Stimulated activated CD4-positive, alpha-beta T cell treated with anti-CD3 and anti-CD28 coated beads, Interleukin-1b, Interleukin-23, amount 100 ng/mL, for 48 hours (primary cell): ENCODE measurements around the gene LRRC53.

Experiments used
- DNase-seq: peaks from one replicate; pipeline ENCODE4 v3.0.0-alpha.2; 2020

Gene LRRC53, protein sequence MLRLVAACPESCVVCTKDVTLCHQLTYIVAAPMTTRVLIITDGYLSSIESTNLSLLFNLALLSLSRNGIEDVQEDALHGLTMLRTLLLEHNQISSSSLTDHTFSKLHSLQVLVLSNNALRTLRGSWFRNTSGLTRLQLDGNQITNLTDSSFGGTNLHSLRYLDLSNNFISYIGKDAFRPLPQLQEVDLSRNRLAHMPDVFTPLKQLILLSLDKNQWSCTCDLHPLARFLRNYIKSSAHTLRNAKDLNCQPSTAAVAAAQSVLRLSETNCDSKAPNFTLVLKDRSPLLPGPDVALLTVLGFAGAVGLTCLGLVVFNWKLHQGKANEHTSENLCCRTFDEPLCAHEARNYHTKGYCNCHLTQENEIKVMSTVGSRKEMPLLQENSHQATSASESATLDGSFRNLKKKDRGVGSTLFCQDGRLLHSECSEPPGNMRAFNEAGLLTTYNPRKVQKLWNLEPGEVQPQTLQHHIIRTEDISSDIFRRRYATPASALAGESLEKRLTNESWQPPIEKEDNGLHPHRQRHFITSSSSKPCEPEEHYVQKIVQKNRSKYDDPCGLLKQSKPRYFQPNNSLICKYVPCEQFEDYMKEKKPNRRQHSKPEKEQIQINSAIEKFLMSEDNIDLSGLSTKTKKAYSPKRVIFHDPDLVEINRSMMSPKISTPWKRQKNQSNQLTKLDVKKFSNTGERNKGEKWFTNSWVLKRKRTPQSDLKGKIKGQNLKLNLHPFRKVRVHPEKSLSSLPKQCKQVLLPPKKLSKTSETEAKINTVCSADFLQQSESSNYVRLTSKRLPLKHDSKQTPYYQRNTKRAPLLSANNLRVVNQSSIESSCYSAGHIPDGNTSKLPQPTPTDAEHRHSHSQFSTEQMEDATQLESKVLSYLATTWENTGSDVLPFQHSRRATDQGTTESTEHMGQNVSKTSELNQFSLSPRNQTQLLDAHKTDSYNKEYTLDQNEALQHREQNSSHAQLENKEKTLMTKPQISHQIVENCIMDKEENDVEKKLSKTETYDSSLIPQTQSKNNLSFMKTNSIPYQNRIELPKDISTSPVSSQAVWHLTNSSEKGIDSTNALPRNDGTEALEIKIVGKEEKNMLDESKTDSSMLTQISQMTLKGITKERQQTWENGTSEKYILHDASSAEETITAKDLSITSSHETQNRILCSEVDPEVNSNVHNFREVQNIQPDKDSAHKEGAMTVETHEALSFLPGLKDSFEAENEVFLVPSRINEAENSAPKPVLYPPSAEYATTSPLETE

DNA sequence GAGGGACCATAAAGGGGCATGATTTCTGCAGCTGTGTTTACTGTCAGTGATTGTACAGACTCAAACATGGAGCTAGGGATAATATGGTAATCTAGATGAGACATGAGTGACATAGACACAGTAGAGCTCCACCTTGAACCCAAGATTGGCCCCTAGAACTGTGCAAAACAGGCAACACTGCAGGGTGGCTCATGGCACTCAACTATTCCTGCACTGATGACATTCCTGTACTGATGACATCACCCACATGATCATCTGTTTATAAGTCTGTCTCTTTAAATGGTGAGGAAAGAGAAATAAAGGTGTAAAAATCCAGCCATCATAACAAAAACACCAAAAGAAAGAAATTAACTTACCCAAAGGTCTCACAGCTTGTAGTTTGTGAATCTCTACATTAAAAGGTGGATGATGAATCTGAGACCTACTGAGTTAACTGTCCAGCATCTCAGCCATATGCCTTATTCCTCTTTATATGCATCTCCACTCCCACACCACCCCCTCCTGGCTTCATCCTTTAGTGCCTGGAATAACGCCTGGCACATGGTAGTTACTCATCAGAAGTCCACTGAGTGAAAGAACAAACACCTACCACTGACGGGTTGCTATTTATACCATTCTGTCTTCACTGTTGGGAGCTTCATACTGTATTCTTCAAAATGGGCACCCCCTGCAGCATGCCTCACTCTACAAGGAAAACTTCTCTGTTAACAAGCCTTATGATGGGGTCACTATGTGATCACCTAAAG is at the start of gene LRRC53:
TSS of gene LRRC53 (minus strand) at position 442 of the 746 bp plus-strand sequence. CDS start 29,262 bp downstream, outside the sequence.
- no peak for DNase-seq

GRCh38 chr1:74549932-74550331 is 37.5 kb upstream of the LRRC53 start:
- DNase-seq = no peak

GRCh38 chr1:74548961-74549750 is 36.7 kb upstream of the LRRC53 start:
- no peak for DNase-seq

- DNase-seq = no peak
Measured at GRCh38 chr1:74545821-74546220, 33.4 kb upstream of the LRRC53 start.

DNA sequence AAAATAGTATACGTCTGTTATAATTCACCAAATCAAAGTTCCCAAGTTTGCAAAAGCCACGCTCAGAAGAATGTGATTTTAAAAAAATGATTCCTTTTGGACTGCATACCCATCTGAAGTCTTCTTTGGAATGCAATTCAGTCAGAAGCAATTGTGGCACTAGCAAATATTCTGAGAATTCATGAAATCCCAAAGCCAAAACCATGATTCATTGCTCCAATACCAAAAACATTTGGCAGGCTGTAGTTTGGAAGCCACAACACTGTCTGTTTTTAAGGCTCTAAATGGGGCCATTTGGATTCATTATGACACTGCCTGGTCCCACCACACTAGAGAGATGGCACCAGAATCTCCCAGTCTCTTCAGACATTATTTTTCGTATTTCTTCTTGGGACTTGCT is 21.8 kb upstream of the LRRC53 start:
- no peak for DNase-seq

DNA sequence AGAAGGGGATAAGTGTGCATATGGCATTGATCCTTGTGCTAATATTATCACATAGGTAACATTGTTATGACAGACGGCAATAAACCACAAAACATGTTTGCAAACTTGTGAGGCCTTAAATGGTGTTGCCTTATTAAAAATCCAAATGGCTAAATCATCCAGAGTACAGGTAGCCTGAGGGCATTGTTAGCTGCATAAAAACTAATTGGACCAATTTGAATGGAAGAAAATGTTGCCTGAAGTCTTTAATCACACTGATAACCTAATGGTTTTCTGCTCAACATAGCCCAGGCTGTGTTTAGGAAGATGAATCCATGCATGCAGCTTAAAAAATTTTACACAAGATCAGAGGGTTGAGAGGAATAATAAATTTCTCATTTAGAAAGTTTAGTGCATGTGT is 19.4 kb upstream of the LRRC53 start:
- DNase-seq = no peak

- no peak for DNase-seq
Measured at GRCh38 chr1:74530892-74531291, 18.5 kb upstream of the LRRC53 start.

DNA sequence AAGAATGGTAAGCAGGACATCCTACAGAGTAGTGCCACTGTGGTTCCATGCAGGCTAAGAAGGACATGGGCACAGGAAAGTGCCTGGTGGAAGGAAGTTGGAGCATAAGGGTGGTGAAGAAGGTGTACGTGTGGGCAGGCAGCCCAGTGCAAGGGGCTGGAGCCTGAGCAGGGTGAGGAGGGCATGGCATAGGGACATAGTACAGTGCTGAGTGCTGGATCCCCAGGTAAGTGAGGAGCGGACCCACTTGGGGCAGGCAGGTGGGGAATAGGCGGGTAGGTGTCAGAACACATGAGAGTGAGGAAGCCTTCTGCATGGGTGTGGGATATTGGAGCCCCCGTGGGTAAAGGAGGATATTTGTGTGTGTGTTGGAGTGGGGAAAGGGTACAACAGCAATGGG is 15.7 kb upstream of the LRRC53 start:
- no peak for DNase-seq

GRCh38 chr1:74526708-74527107 is 14.3 kb upstream of the LRRC53 start:
- DNase-seq = no peak

DNA sequence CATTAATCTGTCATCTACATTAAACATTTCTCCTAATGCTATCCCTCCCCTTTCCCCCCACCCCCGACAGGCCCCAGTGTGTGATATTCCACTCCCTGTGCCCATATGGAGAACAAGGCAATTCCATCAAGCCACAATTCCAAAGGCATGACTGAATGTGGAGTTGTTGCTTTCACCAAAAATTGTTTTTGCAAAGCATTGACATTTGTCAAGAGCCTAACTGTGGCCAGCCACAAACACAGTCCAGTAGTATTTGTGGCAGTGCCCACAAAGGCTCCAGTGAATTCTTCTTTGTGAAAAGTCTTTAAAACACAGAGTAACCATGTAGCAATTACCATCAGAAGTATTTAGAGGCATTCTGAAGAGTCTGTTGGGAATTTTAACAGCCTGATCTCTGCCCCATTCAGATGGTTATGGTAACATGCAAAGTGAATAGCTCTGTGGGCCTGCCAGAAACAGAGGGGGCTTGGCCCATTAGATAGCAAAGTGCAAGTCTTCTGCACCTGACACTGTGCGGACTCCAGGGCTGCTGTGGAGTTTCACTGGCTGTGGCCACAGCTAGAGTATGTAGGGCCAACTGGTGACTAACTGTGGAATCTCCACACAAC is 11.6 kb upstream of the LRRC53 start:
- no peak for DNase-seq

- DNase-seq = no peak
Measured at GRCh38 chr1:74522148-74522547, 9.7 kb upstream of the LRRC53 start.

DNA sequence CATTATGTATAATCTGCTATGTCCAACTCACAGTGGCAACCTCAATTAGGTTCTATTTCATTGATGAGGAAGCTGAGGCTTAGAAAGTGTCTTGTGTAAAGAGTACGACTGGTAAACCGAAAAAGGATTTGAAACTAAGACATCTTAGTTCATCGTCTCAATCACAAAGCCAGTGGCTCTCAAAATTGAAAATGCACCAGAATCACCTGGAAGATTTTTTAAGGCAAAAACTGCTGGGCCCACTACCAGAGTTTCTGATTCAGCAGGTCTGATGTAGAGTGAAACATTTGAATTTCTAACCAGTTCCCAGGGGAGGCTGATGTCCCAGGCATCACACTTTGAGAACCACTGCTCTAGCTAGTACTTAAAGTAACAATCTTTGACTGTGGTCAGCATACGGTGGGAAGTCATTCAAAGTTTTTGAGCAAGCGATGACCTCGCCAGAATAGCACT is 5.2 kb upstream of the LRRC53 start:
- DNase-seq = no peak

DNA sequence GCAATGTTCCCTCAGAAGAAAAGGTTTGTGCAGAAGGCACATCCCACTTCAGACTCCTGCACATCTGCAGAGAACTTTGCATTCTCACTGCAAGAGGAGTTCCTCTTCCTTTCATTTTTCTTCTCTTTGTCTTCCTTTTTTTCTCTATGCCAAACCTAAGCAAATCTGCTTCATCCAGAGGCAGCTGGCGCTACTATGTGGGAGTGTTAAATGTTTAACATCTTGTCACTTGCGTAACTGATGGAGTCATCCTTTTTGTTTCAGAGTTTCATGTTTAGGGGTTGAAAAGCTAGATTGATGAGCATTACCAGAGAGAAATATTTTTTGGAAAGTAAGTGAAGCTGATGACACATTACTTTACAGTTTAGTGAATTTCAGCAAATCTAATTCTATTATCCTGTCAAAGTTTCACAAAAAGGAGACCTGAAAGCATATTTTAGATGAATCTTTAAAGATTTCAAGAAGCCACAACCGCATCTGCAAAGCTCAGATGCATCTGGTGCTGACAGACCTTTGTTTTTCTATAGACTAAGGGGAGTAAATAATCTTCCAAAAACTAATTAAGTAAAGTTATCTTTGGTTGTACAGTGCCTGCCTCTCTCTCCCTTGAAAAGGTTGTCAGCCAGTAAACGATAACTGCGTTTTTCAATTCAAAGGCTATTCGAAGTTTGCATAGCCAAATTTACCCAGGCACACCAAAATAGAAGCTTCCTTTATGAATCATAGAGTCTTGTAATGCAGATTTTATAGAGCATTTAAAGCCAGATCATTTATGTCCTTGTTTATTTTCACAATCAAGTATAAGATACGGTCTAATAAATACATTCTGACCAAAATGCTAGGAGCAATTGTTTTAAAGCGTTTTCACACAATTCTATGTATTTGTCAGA is 1.2 kb upstream of the LRRC53 start:
- no peak for DNase-seq

DNA sequence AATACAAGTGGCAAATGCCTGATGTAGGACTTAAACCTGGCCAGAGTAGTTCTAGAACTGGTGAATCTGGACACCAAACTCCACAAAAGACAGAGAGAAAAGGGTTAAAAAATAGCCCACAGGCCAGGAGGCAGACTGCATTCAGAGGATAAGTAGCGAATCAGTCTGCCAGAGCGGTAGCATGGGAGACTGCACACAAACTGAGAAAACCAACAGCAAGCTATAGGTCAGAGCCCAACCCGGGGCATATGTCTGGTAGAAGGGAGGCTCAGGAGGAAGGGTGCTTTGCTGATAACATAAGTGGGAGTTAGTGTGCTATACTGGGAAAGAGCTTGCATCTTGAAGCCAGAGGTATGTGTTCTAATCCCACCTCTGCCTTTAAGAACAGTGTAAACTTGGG is 4.0 kb downstream of the LRRC53 start:
- DNase-seq = no peak

DNA sequence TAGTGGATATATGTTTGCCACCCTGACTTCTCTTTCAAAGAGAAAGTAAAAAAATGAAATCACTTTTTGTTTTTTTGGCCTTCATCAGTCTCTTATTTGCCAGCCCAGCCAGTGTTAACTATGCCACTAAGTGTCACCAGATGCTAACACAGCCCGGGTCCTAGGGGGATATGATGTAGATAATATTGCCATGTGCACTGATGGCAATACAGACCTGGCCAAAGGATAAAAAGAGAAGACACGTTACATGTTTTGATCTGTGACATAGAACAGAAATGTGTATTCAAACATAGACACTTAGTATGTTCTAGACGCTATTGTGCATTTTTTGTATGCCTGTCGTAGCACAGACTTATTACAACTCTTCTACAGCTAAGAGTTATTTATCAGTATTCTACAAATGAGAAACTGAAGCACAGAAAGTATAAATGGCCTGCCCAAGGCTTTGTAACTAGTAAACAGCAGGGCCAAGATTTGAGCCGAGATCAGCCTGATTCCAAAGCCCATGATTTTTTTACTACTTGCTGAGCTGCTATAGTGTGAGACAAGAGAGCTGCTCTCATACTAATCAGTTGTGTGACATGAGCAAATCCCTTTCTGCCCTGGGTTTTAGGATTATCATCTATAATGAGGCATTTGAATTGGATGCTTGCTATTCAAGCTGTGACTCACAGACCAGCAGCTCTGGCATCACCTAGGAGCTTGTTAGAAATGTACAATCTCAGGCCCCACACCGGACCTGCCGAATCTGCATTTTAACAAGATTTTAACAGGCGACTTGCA is 6.3 kb downstream of the LRRC53 start:
- no peak for DNase-seq

DNA sequence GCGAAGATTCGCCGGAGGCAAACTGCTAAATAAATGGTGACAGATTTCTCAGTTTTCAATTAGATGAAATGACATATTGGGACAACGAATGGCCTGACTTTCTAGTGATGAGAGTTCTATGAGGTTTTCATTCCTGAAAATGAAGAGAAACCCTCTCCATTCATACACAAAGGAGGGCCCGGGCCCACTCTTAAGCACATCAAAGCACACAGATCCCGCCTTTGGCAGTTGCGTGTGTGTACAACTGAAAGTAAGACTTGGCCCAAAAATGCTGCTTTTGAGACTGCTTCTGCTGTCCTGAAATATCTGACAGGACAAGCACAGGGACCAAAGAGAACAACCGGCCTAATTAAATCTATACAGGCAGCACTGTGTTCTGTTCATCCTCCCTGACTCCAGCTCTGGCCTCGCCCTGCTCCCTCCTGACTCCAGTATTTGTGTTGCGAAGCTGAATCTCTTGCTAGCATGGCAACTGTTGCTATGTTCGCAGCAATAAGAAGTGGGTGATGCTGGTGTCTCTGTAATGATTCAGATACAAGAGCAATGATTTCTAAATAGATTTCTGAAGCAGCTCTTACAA is 7.4 kb downstream of the LRRC53 start:
- DNase-seq = no peak

DNA sequence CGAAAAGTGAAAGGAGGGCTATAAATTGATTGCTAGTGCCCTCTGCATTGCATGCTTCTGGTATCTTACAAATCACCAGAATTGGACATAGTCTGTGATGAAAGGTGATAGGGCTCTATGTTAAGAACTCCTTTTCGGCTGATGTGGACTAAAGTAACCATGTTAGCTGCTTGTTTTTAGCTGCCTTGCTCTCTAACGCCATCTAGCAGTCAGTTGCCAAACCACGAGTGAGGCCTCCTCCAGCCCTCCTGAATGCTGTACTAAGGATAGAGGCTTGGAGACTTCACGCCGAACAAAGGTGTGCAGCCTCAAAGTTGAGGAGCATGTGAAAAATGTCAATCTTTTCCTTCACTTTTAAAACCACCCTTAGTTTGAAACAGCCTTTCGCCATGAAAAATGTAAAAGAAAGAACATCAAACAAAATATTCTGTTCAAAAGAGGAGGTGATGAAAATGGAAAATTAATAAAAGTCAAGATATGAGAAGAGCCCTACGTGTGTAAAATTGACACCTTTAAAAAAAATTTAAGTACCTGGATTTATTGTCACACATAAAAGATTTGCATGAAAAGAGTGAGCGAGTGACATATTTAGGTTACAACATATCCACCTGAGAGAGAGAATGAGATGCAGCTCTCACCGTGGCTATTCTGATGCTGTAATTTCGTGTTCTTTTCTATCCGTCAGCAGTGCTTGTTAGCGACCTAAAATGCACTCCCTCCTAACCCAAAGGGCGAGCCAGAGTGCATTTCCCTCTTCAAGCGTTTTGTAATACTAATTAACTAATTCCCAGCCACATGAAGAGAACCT is 8.1 kb downstream of the LRRC53 start:
- peak; percentile 41 for DNase-seq

GRCh38 chr1:74502858-74503257 is 9.6 kb downstream of the LRRC53 start:
- DNase-seq = no peak
